Muscle layer of duodenum (tissue), 2 donors: ENCODE measurements around the gene EFCAB9.

Source experiments
- H3K27ac ChIP-seq: one replicate; pipeline ENCODE4 v1.7.0; 2013; ENCODE audit warnings: mild to moderate bottlenecking, low read length
- H3K27me3 ChIP-seq: one replicate; pipeline ENCODE4 v1.7.0; 2013; ENCODE audit warnings: low read depth, mild to moderate bottlenecking, control low read depth, low read length
- H3K36me3 ChIP-seq, 2 donors: one replicate each; pipeline ENCODE4 v1.7.0; 2013; ENCODE audit warnings: low read length in 2 of 2, control low read depth in 1 of 2, mild to moderate bottlenecking in 1 of 2; ENCODE audit not compliant: insufficient read depth in 2 of 2, control insufficient read depth in 1 of 2
- H3K4me1 ChIP-seq, 2 donors: one replicate each; pipeline ENCODE4 v1.7.0; 2013; ENCODE audit warnings: low read length in 2 of 2, mild to moderate bottlenecking in 2 of 2, control low read depth in 1 of 2, moderate library complexity in 1 of 2; ENCODE audit not compliant: insufficient read depth in 2 of 2, control insufficient read depth in 1 of 2
- H3K4me3 ChIP-seq, 2 donors: one replicate each; pipeline ENCODE4 v1.7.0; 2013; ENCODE audit warnings: low read length in 2 of 2, low read depth in 1 of 2, mild to moderate bottlenecking in 1 of 2
- H3K9me3 ChIP-seq, 2 donors: one replicate each; pipeline ENCODE4 v1.7.0; 2013; ENCODE audit warnings: low read length in 2 of 2, control low read depth in 1 of 2, mild to moderate bottlenecking in 1 of 2; ENCODE audit not compliant: control insufficient read depth in 1 of 2
- donor health status: healthy.

Gene EFCAB9

DNA sequence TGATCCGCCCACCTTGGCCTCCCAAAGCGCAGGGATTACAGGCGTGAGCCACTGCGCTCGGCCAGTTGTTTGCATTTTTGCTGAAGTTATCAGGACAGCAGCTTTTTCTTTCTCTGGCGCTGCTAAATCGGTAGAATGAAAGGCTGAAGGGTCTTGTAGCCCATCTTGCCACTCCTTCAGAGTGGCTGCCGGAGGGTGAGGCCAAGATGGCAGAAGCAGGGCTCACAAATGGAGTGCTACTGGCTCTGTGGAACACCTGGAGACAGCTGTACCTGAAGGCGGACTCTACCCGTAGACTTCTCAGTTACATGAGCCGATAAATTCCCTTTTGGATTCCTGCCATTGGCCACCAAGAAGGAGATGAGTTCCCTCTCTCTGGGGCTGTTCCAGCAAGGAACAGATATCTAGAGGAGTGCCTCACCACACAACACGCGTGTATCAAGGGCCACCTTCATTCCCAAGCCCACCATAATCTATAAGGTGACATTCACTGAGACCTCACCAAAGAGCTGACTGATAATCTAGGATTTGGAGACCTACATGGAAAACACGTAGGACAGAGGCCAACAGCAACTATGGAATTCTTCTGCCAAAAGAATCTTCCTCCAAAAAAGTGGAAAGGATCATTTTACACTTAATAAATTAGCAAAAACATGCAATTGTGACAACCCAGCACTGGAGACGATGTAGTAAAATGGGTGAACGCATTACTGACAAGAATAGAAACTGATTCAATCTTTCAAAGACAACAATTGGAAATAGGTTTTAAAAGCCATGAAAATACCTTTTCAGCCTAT lies 27.7 kb upstream of the EFCAB9 start:
- peaks cover 0 to 4% of the 10 kb centered on the region in 2 donors for H3K4me1 ChIP-seq
- H3K36me3 ChIP-seq, result no peaks in the 10 kb centered on the region

DNA sequence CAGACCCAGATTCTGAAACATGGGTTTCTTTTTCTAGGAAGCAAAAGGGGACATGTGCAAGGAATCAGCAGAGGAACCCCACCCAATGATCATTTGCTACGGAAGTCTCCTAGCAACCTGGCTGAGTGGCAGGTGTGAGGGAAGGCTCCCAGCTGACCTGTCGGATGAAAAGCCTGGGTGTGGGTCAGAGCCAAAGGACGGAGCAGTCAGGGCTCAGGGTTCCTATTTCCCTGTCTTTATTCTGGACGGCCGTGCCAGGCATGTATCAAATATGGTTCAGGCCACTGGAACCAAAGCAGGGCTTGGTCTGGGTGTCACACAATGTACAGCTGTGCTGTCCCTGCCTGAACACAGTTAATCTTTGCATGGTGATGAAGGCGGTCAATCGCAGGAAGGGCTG lies 26.1 kb upstream of the EFCAB9 start:
- no peaks in the 10 kb centered on the region for H3K36me3 ChIP-seq
- H3K9me3 ChIP-seq, result no peaks in the 10 kb centered on the region
- peaks cover 0 to 4% of the 10 kb centered on the region in 2 donors for H3K4me1 ChIP-seq
- H3K4me3 ChIP-seq, result peak overlapping the region in 1 of 2 donors; percentile 1
- no peak overlapping the region for H3K27ac ChIP-seq
- no peaks in the 10 kb centered on the region for H3K27me3 ChIP-seq

More for the DNA sequence above, 27.7 kb upstream of the EFCAB9 start:
- Histone ChIP-seq H3K9me3 (no peaks in the 10 kb centered on the region), H3K4me3 (no peak overlapping the region), H3K27me3 (no peaks in the 10 kb centered on the region), H3K27ac (no peak overlapping the region)

DNA sequence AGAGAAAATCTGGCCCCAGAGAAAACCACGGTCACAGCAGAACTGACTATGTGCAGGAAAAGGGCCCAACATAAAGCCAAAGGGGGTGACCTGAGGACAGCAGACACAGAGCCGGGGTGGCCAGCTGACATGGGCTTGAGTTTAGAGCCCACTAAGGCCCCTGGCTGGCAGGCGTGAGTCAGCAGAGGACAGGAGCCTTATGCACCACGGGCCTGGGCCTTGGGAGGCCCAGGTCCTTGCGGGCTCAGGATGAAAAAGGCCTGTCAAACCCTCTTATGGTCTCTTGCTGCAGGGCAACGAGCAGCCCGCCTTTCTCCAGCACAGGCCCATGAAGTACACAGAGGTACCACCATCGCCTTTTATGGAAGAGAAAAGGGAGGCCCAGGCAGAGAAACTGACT lies 25.7 kb upstream of the EFCAB9 start:
- Histone ChIP-seq H3K36me3 (no peaks in the 10 kb centered on the region), H3K4me3 (no peak overlapping the region), H3K27me3 (no peaks in the 10 kb centered on the region), H3K27ac (no peak overlapping the region), H3K4me1 (peaks cover 0 to 4% of the 10 kb centered on the region in 2 donors), H3K9me3 (no peaks in the 10 kb centered on the region)

DNA sequence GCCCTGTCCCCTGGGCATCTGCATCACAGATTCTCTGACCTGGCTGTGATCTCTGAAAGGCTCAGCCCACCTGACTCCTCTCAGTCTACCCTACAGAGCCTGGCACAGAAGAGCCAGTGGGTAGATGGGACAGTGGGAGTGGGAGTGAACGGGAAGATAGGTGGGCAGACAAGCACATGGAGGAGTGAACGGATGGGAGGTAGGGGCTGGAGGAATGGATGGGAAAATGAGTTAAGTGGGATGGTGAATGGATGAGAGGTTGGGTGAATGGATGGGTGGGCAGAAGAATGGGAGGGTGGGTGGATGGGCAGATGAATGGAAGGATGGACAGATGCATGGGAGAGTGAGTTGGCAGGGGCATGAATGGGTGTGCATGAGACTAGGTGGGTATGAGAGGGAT lies 24.8 kb upstream of the EFCAB9 start:
- Histone ChIP-seq H3K4me3 (no peak overlapping the region), H3K27me3 (no peaks in the 10 kb centered on the region), H3K36me3 (no peaks in the 10 kb centered on the region), H3K27ac (no peak overlapping the region), H3K9me3 (no peaks in the 10 kb centered on the region), H3K4me1 (peaks cover 0 to 4% of the 10 kb centered on the region in 2 donors)

DNA sequence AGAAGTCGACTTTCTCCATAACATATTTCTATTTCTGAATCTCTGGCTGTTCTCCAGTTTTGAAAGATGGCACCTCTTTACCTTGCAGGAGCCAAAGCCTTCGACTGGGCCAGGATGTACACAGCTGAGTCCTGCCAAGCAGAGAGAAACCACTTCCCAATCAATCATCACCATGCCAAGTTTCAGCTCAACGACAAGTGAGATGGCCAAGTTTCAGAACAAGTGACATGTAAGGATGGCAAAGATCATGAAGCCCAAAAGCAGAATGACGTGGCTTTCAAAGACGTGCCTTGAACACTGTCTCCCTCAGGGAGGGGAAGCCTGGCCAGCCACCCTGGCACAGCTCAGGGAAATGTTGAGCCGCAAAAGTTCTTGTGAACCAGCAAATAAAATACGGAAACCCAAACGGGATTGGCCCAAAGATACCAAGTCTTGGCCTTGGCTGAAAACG lies 23.7 kb upstream of the EFCAB9 start:
- Histone ChIP-seq H3K4me3 (no peak overlapping the region), H3K4me1 (peaks cover 0 to 4% of the 10 kb centered on the region in 2 donors), H3K27me3 (no peaks in the 10 kb centered on the region), H3K36me3 (no peaks in the 10 kb centered on the region), H3K27ac (no peak overlapping the region), H3K9me3 (no peaks in the 10 kb centered on the region)

DNA sequence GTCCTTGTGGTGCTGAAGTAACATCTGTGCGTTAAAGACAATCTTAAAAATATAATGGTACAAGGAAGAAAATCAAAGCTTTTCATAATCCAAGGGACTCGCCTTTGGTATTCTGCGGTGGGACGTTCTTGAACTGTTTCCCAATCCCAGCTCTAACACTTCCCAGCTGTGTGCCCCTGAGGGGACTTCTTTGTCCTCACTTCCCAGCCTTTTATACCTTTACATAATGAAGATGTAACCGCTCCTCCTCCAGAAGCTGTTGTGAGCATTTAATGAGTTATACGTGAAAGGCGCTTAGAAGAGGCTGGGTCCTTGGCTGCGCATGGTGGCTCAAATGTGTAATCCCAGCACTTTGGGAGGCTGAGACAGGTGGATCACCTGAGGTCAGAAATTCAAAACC lies 22.9 kb upstream of the EFCAB9 start:
- Histone ChIP-seq H3K9me3 (no peaks in the 10 kb centered on the region), H3K36me3 (no peaks in the 10 kb centered on the region), H3K27ac (no peak overlapping the region), H3K4me1 (peaks cover 0 to 4% of the 10 kb centered on the region in 2 donors), H3K27me3 (no peaks in the 10 kb centered on the region), H3K4me3 (no peak overlapping the region)

DNA sequence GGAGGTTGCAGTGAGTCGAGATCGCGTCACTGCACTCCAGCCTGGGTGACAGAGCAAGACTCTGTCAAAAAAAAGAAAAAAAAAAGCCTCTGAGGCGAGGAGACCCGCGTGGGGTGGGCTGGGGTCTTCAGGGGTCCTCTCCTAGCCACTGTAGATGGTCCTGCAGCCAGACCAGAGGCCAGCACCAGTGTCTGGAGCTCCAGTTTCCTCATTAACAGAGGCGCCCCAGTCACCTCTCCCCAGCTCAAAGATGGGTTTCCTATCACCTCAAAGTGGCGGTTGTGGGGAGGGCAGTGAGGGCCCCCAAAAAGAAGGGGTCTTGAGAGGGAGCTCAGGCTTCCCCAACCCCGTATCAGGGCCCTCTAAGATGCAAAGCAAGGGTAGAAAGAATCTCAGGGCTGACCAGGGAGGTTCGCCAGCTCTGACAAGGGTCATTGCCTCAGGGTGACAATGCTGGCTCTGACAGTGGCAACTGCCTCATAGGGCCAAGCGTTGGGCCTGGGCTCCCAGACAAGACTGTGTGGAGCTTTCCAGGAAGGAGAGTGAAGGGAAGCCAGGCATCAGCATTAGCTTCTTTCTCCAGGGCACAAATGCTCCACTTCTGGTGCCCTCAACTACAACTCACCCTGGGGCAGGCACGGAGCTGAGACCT lies 20.9 kb upstream of the EFCAB9 start:
- H3K27me3 ChIP-seq, result no peaks in the 10 kb centered on the region
- H3K27ac ChIP-seq, result no peak overlapping the region
- no peaks in the 10 kb centered on the region for H3K36me3 ChIP-seq
- no peak overlapping the region for H3K4me3 ChIP-seq
- H3K9me3 ChIP-seq, result no peaks in the 10 kb centered on the region
- H3K4me1 ChIP-seq, result peaks cover 0 to 4% of the 10 kb centered on the region in 2 donors

DNA sequence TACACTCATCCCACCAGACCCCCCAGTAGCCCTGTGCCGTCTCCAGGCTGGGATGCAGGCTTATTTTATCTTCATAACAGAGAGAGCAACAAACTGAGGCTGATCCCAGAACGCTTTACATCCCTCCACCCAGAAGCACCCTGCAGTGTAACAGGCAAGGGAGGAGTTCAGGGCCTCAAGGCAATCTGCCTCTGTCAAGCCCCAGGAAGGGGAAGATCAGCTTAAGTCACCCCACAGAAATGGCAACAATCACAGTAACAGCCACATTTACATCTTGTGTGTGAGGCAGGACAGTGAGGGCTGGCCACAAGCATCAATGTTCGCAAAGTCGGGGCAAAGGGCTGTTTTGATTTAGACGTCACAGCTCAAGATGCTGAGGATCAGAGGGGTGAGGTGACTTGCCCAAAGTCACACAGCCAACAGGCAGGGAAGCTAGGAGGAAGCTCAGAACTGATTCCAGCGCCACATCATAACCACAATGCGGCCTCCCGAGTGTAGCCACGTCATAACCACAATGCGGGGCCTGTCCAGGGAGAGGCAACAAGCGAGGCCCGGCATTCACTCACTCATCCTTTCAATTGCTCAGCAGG lies 20.3 kb upstream of the EFCAB9 start:
- Histone ChIP-seq H3K9me3 (no peaks in the 10 kb centered on the region), H3K36me3 (no peaks in the 10 kb centered on the region), H3K27ac (no peak overlapping the region), H3K27me3 (no peaks in the 10 kb centered on the region), H3K4me1 (peaks cover 0 to under 1% of the 10 kb centered on the region in 2 donors), H3K4me3 (no peak overlapping the region)

DNA sequence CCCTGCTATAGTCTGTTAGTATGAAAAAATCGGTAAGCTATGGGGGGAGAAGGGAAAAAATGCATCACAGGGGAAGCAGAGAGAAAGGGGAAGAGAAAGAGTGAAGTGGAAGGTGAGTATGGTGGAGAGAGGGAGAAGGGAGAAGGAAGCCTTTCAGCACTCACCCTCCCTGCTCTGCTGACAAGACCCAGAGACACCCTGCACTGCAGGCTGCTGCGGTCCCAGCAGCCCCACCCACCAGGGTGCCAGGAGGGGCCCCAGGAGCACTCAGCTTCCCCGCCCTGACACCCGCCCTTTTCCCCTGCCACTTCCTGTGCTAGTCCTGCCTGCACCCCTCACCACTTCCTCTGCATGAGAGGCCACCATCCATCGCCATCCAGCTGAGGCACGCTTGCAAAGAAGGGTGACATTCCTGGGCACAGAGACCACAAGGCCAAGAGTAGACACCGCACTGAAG lies 18.7 kb upstream of the EFCAB9 start:
- Histone ChIP-seq H3K4me3 (peak overlapping the region in 1 of 2 donors; percentile 45), H3K27ac (no peak overlapping the region), H3K9me3 (no peaks in the 10 kb centered on the region), H3K36me3 (no peaks in the 10 kb centered on the region), H3K4me1 (peaks cover 0 to 4% of the 10 kb centered on the region in 2 donors), H3K27me3 (no peaks in the 10 kb centered on the region)

DNA sequence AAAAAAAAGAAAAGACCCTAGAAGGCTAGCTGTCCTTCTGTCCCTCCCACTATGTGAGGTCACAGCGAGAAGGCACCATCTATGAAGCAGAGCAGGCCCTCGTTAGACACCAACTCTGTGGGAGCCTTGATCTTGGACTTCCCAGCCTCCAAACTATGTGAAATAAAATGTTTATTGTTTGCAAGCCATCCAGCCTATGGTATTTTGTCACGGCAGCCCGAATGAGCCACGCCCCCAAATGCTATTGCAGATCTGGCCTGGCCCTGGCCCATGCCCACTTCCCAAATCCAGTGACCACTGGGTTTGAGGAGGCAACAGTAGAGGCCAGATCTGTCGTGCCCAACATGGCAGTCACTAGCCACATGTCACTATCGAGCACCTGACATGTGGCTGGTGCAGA lies 16.8 kb upstream of the EFCAB9 start:
- H3K4me1 ChIP-seq, result peaks cover 0 to 4% of the 10 kb centered on the region in 2 donors
- H3K27ac ChIP-seq, result no peak overlapping the region
- H3K9me3 ChIP-seq, result no peaks in the 10 kb centered on the region

DNA sequence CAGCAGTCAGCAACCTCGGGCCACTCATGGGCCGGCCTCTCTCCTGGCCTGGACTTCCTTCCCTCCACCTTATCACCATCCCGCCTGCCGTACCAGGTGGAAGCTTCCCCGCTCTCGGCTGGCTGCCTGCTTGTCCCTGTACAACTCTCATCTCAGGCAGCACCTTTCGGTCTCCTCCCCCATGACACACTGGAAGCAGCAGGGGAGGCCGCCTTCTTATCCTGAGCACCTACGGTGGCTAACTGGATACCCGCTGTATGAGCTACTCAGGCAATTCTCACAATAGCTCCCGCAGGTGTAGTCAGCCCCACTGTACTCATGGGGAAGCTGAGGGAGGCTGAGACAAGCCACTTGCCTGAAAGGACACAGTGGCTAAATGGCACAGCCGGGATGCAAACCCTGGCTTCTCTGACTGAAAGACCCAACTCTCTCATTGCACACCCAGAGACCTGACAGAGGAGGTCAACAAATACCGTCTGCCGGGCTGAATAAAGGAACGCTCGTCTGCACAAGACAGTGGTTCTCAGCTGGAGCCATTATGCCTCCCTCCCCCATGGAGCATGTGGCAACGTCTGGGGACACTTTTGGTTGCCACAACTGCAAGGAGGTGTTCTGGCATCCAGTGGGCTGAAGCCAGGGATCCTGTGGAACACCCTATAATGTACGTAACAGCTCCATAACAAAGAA lies 15.5 kb upstream of the EFCAB9 start:
- H3K27ac ChIP-seq, result peak overlapping the region; percentile 67

More for the DNA sequence above, 16.8 kb upstream of the EFCAB9 start:
- Histone ChIP-seq H3K4me3 (no peak overlapping the region), H3K27me3 (no peaks in the 10 kb centered on the region), H3K36me3 (no peaks in the 10 kb centered on the region)

More for the DNA sequence above, 15.5 kb upstream of the EFCAB9 start:
- no peaks in the 10 kb centered on the region for H3K27me3 ChIP-seq
- no peak overlapping the region for H3K4me3 ChIP-seq
- H3K9me3 ChIP-seq, result no peaks in the 10 kb centered on the region
- H3K36me3 ChIP-seq, result no peaks in the 10 kb centered on the region
- peaks cover 0 to 4% of the 10 kb centered on the region in 2 donors for H3K4me1 ChIP-seq
